Sigmoid colon (tissue), 3 donors: ENCODE data around the gene DIAPH2.

Source experiments
- CTCF ChIP-seq, 4 experiments: fragments of 450-650 bp in 3 of 4; fragments of 200-600 bp in 1 of 4; IDR thresholded peaks; one replicate each; pipeline ENCODE4 v1.5.1; 2016 to 2019; ENCODE audit warnings: antibody characterized with exemption in 4 of 4, mild to moderate bottlenecking in 3 of 4, moderate library complexity in 2 of 4
- POLR2A ChIP-seq, 2 donors: fragments of 450-650 bp; IDR thresholded peaks; one replicate each; pipeline ENCODE4 v1.6.1; 2016; ENCODE audit warnings: antibody characterized with exemption in 2 of 2, mild to moderate bottlenecking in 2 of 2, moderate library complexity in 2 of 2

- TF ChIP-seq CTCF (IDR thresholded peaks at IDR 0.05) (no peak), POLR2A (IDR thresholded peaks at IDR 0.05) (no peak)
These were observed 837.7 kb downstream of the DIAPH2 start for GRCh38 chrX:97522307-97522706.
